ENCODE data around the gene HSBP1L1. TPM values are rescaled to one million over a fixed set of nuclear protein-coding genes. Genes with fewer than 3 reads are reported as not detected.

The HSBP1L1 gene
- total and polyA plus RNA-seq, 2 of the 13 experiments (the other 11 are each of a cell fraction or from before 2014, with no cell fraction given): 22.6 to 45.1 TPM

GRCh38 chr18:79933765-79934164 lies 30.7 kb upstream of the HSBP1L1 start (continued):
- peak; percentile 60; the same call in 1 of the 2 replicates for TF ChIP-seq KDM2A (CRISPR knock-in tag; IDR thresholded peaks at IDR 0.05; ENCODE audit: borderline replicate concordance, low read depth)
- peak; percentile 50 for TF ChIP-seq FOSL2 (CRISPR knock-in tag; IDR thresholded peaks at IDR 0.05)
- no peak for TF ChIP-seq ZNF24 (IDR thresholded peaks at IDR 0.05)
- no peak for TF ChIP-seq ZNF274 (CRISPR knock-in tag; IDR thresholded peaks at IDR 0.05)
- no peak for TF ChIP-seq PAX8 (CRISPR knock-in tag; IDR thresholded peaks at IDR 0.05; ENCODE audit: borderline replicate concordance)
- TF ChIP-seq, protein P1, sequence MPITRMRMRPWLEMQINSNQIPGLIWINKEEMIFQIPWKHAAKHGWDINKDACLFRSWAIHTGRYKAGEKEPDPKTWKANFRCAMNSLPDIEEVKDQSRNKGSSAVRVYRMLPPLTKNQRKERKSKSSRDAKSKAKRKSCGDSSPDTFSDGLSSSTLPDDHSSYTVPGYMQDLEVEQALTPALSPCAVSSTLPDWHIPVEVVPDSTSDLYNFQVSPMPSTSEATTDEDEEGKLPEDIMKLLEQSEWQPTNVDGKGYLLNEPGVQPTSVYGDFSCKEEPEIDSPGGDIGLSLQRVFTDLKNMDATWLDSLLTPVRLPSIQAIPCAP (CRISPR knock-in tag; IDR thresholded peaks at IDR 0.05; ENCODE audit: low read depth): no peak
- TF ChIP-seq SALL1 (CRISPR knock-in tag; IDR thresholded peaks at IDR 0.05): peak; percentile 52
- TF ChIP-seq XRCC5 (optimal IDR thresholded peaks at IDR 0.05; ENCODE audit: low read length): peak; percentile 40
- peak; percentile 25; the same call in 1 of the 2 replicates for TF ChIP-seq SIN3A (IDR thresholded peaks at IDR 0.05; ENCODE audit: borderline replicate concordance, low read depth, low read length)
- TF ChIP-seq, protein P2, sequence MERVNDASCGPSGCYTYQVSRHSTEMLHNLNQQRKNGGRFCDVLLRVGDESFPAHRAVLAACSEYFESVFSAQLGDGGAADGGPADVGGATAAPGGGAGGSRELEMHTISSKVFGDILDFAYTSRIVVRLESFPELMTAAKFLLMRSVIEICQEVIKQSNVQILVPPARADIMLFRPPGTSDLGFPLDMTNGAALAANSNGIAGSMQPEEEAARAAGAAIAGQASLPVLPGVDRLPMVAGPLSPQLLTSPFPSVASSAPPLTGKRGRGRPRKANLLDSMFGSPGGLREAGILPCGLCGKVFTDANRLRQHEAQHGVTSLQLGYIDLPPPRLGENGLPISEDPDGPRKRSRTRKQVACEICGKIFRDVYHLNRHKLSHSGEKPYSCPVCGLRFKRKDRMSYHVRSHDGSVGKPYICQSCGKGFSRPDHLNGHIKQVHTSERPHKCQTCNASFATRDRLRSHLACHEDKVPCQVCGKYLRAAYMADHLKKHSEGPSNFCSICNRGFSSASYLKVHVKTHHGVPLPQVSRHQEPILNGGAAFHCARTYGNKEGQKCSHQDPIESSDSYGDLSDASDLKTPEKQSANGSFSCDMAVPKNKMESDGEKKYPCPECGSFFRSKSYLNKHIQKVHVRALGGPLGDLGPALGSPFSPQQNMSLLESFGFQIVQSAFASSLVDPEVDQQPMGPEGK (CRISPR knock-in tag; IDR thresholded peaks at IDR 0.05): peak; percentile 41; the same call in 1 of the 2 replicates
- TF ChIP-seq SP1 (IDR thresholded peaks at IDR 0.05): no peak
- TF ChIP-seq SP1 (CRISPR knock-in tag; IDR thresholded peaks at IDR 0.05): no peak
- TF ChIP-seq ZNF101 (CRISPR knock-in tag; IDR thresholded peaks at IDR 0.05; ENCODE audit: borderline replicate concordance, low read depth): no peak
- TF ChIP-seq ZMYM3 (CRISPR knock-in tag; IDR thresholded peaks at IDR 0.05): 0 out of 2 replicates have a peak, but pooled peaks have one; percentile 20
- no peak for TF ChIP-seq TARDBP (CRISPR knock-in tag; IDR thresholded peaks at IDR 0.05)
- TF ChIP-seq ZBTB33 (CRISPR knock-in tag; IDR thresholded peaks at IDR 0.05): peak; percentile 85
- 0 out of 2 replicates have a peak, but pooled peaks have one; percentile 38 for TF ChIP-seq MED1 (CRISPR knock-in tag; IDR thresholded peaks at IDR 0.05)
- peak; percentile 82; the same call in 1 of the 3 replicates for TF ChIP-seq MXI1 (IDR thresholded peaks at IDR 0.05; ENCODE audit: borderline replicate concordance, low read depth, low read length)
- TF ChIP-seq REXO4 (CRISPR knock-in tag; IDR thresholded peaks at IDR 0.05; ENCODE audit: borderline replicate concordance): no peak
- 0 out of 2 replicates have a peak, but pooled peaks have one; percentile 25 for TF ChIP-seq GABPB1 (CRISPR knock-in tag; IDR thresholded peaks at IDR 0.05)
- TF ChIP-seq PBX2 (CRISPR knock-in tag; IDR thresholded peaks at IDR 0.05): no peak
- no peak for TF ChIP-seq HNRNPH1 (optimal IDR thresholded peaks at IDR 0.05; ENCODE audit: low read depth, low read length)
- peak; percentile 72 for TF ChIP-seq ZNF12 (CRISPR knock-in tag; IDR thresholded peaks at IDR 0.05)
- TF ChIP-seq HMG20A (CRISPR knock-in tag; IDR thresholded peaks at IDR 0.05; ENCODE audit: borderline replicate concordance): no peak
- no peak for TF ChIP-seq FOXA1 (IDR thresholded peaks at IDR 0.05)
- TF ChIP-seq FOXA1 (CRISPR knock-in tag; IDR thresholded peaks at IDR 0.05): 0 out of 2 replicates have a peak, but pooled peaks have one; percentile 20
- no peak for TF ChIP-seq GTF2F1 (IDR thresholded peaks at IDR 0.05; ENCODE audit: low read length)
- no peak for TF ChIP-seq RFXAP (CRISPR knock-in tag; IDR thresholded peaks at IDR 0.05; ENCODE audit: borderline replicate concordance)
- no peak; the same call in 1 of the 2 replicates for TF ChIP-seq MXD4 (CRISPR knock-in tag; IDR thresholded peaks at IDR 0.05)

Measured in HepG2 (cell line).